TTC549 (cell line): ENCODE results near the gene MBP.

ENCODE experiments used
- FAIRE-seq: peaks from 2 replicates; lab custom pipeline; 2012; peaks lifted over from hg19 to GRCh38; lab: Jason Lieb, UNC

The MBP gene

DNA sequence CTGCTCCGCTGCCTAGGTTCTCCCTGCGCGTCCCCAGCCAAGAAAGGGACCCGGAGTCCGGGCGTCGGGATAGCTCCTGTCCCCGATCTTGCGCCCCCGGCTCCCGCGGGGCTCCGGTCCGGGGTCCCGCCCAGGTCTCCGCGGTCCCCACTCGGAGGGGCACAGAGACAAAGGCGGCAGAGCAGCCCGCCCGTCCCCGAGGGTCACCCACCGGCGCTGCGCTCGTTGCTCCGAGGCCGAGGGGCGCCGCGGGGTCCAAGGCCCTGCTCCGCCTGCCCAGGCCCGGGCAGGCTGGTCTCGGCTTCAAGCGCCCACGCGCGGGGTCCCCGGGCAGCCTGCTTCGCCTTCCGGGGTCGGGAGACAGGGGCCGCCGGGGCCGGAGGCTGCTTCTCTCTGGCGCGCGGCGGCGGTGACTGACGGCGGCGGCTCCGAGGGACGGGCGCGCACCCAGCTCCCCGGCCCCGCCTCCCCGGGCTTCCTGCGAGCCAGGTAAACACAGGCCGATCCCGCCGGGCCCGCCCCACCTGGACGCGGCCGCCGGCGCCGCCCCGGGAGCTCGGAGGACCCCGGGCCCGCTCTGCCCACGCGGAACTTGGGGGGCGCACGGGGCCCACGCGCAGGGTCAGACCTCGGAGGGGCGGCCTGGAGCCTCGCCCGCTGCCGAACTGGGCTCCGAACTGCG lies at the start of gene MBP:
MBP (minus strand) TSS at position 415 of the 682 bp plus-strand sequence. CDS start 27,522 bp downstream, outside the sequence.
- no peak for FAIRE-seq

GRCh38 chr18:77181950-77182707 lies 49.5 kb upstream of the MBP start:
- no peak for FAIRE-seq

- FAIRE-seq: no peak
Observed at GRCh38 chr18:77178559-77178958, 46.0 kb upstream of the MBP start.

- no peak for FAIRE-seq
Observed at GRCh38 chr18:77177009-77177408, 44.4 kb upstream of the MBP start.

DNA sequence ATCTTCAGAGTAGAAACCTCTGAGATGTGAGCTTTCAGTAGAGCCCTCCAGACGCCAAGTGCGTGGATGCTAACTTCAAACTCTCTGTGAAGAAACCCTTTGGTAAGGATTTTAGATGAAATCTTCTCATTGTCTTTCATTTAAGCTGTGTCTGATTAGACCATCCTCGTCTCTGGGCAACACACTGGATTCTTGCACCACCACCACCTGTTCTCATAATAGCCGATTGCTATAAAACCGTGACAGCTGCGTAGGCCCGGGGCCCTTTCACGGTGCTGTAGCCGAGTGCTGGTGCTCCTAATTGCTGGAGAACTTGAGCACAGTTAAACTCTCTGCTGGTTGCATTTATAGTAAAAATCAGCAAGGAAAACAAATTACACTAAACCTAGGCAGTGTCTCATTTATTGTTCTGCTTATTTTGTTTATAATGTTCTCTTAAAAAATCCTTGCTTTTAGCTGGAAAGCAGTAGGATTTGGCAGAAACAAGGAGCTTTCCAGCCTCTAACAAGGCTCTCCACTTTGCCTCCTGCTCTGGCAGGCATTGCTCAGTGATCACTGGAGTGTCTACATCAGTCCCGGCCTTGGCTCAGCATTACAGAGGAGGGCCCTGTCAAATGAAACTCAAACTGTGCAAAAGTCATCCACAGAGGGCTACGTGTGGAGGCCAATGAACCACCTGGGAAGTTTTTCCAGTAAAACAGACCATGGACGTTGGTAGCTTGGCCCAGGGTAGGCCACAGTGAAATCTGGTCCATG lies 40.9 kb upstream of the MBP start:
- no peak for FAIRE-seq

DNA sequence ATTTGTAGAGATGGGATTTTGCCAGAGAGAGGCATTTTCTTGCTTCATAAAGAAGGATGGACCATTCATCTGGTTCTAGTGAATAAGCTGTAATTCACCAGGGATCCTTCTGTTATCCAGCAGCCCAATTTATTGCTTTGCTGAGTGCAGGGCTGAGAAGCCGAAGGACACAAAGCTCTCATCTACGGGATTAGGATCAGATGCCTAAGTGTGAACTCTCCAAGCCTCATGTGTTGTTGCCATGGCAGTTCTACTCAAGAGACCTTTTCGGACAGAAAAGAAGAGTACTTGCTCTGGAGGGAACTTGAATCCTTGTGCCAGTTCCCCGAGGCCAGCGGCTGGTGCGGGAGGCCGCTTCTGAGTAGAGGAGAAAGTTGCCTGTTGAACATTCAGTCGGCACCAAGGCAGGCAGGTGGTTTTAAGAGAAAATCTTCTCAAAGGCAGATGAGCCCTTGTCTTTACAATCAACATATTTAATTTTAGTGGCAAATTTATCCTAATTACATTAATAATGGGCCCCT lies 38.4 kb upstream of the MBP start:
- no peak for FAIRE-seq

GRCh38 chr18:77168811-77169311 lies 36.3 kb upstream of the MBP start:
- FAIRE-seq: no peak

DNA sequence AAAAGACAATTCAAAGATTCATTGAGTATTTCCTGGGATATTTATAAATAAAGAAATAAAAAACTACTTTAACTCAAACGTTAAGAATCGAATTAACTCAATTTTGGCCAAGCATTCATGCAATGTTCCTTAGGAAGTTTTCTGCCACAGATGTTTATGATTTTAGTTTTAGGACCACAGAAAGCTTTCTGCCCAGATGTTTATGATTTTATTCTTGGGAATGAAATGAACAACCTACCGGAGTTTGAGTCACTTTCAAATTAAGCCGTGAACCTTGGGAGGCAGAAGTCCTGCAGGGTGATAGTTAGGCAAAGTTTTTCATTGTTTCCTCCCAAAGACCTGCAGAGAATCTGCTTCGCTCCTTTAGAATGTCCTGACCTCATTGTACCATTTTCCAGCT lies 34.7 kb upstream of the MBP start:
- no peak for FAIRE-seq

- no peak for FAIRE-seq
Observed at GRCh38 chr18:77166523-77166922, 33.9 kb upstream of the MBP start.

- FAIRE-seq: no peak
Observed at GRCh38 chr18:77165503-77166188, 33.1 kb upstream of the MBP start.

GRCh38 chr18:77164763-77165485 lies 32.3 kb upstream of the MBP start:
- FAIRE-seq: no peak

- no peak for FAIRE-seq
Observed at GRCh38 chr18:77164026-77164425, 31.4 kb upstream of the MBP start.

GRCh38 chr18:77162580-77162979 lies 30.0 kb upstream of the MBP start:
- no peak for FAIRE-seq

DNA sequence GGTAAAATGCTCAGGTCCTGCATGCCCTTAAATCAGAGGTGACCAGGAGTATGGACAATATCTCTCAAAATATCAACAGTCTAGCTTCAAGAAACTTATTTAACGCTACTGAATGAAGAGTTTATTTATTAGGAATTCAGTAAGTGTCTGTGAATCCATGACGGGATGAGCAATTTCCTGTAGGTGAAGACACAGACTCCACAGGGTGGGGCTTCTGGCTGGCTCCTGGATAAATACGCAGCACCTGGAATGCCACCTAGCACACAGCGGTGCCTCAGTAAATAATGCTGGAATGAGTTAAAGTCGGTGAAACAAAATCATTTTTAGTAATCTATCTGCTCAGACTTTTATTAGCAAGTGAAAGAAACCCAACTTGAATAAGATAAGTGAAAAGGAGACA lies 29.4 kb upstream of the MBP start:
- no peak for FAIRE-seq

GRCh38 chr18:77161383-77161782 lies 28.8 kb upstream of the MBP start:
- no peak for FAIRE-seq

DNA sequence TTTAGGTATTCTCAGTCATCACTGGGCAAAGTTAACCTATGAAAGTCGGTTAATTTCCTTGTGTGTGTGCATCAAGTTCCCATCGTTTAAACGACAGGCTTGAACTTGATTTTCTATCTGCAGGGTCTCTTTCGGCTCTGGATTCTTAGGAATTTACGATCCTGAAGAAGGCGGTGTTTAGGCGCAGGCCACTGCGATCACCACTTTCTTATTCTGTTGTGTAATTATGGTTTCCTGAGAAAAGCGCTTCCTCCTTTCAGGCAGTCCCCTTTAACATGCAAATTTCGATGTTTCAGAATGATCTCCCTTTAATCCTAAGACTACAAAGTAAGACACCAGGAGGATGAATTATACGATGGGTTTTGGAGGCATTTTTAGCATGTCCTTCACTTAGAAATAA lies 27.9 kb upstream of the MBP start:
- FAIRE-seq: no peak

DNA sequence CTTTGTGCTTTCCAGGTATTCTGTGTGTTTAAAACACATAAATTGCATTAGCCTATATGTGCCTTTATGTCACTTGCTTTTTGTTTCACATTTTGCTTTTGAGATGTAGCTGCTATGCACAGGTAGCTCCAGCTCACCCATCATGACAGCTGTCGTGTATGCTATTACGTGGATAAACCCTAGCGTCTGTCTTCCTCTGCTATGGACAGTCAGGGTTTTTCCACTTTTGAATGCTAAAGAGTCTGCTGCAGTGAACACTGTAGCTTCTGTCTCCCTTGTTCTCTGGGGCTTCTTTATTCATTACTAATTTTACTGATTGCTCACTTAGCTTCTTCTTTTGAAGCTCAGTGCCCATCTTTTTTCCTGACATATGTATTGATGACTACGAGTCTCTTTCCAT lies 24.7 kb upstream of the MBP start:
- FAIRE-seq: no peak

DNA sequence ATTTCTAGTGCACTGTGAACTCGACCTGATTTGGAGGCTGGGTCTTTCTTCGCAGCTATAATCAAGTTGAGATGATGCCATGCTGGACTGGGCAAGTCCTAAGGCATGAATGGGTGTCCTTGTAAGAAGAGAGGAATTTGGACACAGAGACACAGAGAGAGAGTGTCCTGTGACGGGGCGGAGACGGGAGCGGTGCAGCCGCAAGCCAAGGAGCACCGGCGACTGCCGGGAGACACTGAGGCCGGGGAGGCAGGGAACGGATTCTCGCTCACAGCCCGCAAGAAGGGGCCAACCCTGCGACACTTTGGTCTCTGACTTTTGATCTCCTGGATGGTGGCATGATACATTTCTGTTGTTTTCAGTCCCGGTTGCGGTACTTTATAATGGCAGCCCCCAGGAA lies 22.4 kb upstream of the MBP start:
- no peak for FAIRE-seq

GRCh38 chr18:77153404-77153803 lies 20.8 kb upstream of the MBP start:
- no peak for FAIRE-seq

DNA sequence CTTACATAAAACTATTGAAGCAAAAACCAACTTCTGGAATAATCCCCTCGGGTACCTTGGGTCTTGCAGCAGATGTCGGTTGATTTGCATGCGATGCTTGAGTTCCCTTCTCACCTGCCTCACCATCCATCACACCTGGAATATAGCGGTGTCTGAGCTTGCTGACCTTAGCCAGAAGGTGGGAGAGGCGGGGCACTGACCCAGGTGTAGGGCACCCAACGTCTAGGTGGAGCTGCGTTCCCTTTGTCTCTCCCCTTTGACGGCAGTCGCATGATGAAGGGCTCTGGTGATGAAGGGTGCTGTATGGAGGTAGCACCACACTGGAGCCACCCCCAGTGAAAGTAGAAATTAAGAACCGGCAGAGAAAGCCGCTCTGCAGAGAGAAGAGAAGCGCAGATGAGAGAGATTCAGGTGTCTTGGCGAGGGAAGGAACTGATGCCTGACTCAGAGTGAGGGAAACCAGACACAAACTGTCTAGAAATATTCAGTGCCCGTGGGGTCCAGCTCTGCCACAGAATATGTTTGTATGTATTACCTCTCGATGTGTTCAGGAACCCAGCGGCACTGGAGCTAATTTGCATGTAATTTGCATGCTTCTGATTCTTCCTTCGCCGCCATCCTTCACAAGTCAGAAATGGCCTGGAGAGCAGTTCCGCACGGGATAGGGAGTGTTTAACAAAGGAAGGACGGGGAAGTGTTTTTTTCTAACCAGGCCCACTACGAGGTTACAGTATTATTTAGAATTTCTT lies 19.4 kb upstream of the MBP start:
- FAIRE-seq: no peak
